HG03439 (cell line): ENCODE results near the gene HDAC10.

Experiments used
- ATAC-seq: cut with Tn5 transposase; IDR thresholded peaks from one replicate; pipeline ENCODE4 v1.9.1; 2021; ENCODE audit warnings: mild to moderate bottlenecking, moderate library complexity; ENCODE audit not compliant: unreplicated experiment

HDAC10 gene

GRCh38 chr22:50250555-50251476 is at the start of gene HDAC10:
TSS of gene HDAC10 (minus strand) at chr22:50251265. CDS start at chr22:50251032, 233 bp downstream.
- no peak for ATAC-seq

- ATAC-seq, result no peak
These were observed 49.7 kb upstream of the HDAC10 start for GRCh38 chr22:50300620-50301257.

- no peak for ATAC-seq
These were observed 48.9 kb upstream of the HDAC10 start for GRCh38 chr22:50299785-50300619.

GRCh38 chr22:50298937-50299784 is 48.1 kb upstream of the HDAC10 start:
- no peak for ATAC-seq

GRCh38 chr22:50298266-50298637 is 47.2 kb upstream of the HDAC10 start:
- no peak for ATAC-seq

- ATAC-seq, result no peak
These were observed 46.6 kb upstream of the HDAC10 start for GRCh38 chr22:50297510-50298265.

- no peak for ATAC-seq
These were observed 45.8 kb upstream of the HDAC10 start for GRCh38 chr22:50296658-50297490.

GRCh38 chr22:50294319-50294656 is 43.2 kb upstream of the HDAC10 start:
- ATAC-seq, result no peak

- no peak for ATAC-seq
These were observed 42.6 kb upstream of the HDAC10 start for GRCh38 chr22:50293441-50294318.

- no peak for ATAC-seq
These were observed 41.8 kb upstream of the HDAC10 start for GRCh38 chr22:50292643-50293440.

- ATAC-seq, result no peak
These were observed 39.0 kb upstream of the HDAC10 start for GRCh38 chr22:50289942-50290630.

GRCh38 chr22:50289151-50289941 is 38.3 kb upstream of the HDAC10 start:
- ATAC-seq, result no peak

GRCh38 chr22:50287731-50288130 is 36.7 kb upstream of the HDAC10 start:
- ATAC-seq, result no peak

- no peak for ATAC-seq
These were observed 35.7 kb upstream of the HDAC10 start for GRCh38 chr22:50286701-50287318.

GRCh38 chr22:50286275-50286674 is 35.2 kb upstream of the HDAC10 start:
- ATAC-seq, result no peak
